Upper lobe of left lung (tissue), 6 donors: ENCODE measurements around the gene CFAP74. TPM values are rescaled to one million over a fixed set of nuclear protein-coding genes. Genes with fewer than 3 reads are reported as not detected.

ENCODE experiments used
- ATAC-seq, 2 donors: fragments of 200-7000 bp; cut with Tn5 transposase; one replicate each; pipeline ENCODE4 v1.9.1; 2022; ENCODE audit warnings: mild to moderate bottlenecking in 2 of 2, moderate library complexity in 2 of 2; ENCODE audit not compliant: low FRiP score in 2 of 2
- DNase-seq, 2 donors: peaks; one replicate each; pipeline ENCODE4 v3.0.0-alpha.2; 2019 to 2020
- H3K27ac ChIP-seq, 4 donors: fragments of 200-600 bp; sonication (generic); one replicate each; pipeline ENCODE4 v1.5.1; 2016 to 2019
- H3K27me3 ChIP-seq, 4 donors: fragments of 200-600 bp; sonication (generic); one replicate each; pipeline ENCODE4 v1.5.1; 2017 to 2019
- H3K36me3 ChIP-seq, 4 donors: fragments of 200-600 bp; sonication (generic); one replicate each; pipeline ENCODE4 v1.5.1; 2016 to 2019
- H3K4me1 ChIP-seq, 4 donors: fragments of 200-600 bp; sonication (generic); one replicate each; pipeline ENCODE4 v1.5.1; 2018 to 2019
- H3K4me3 ChIP-seq, 4 donors: fragments of 200-600 bp; sonication (generic); one replicate each; pipeline ENCODE4 v1.5.1; 2017 to 2019; ENCODE audit warnings: mild to moderate bottlenecking in 2 of 4, moderate library complexity in 1 of 4
- H3K9me3 ChIP-seq, 4 donors: fragments of 200-600 bp; sonication (generic); one replicate each; pipeline ENCODE4 v1.5.1; 2018 to 2019
- EP300 ChIP-seq, 4 donors: sonication (generic); formaldehyde crosslinking; IDR thresholded peaks; one replicate each; pipeline ENCODE4 v1.5.1; 2017; ENCODE audit warnings: antibody characterized with exemption in 4 of 4, control low read depth in 2 of 4
- POLR2A ChIP-seq, 4 donors: fragments of 450-650 bp; IDR thresholded peaks; one replicate each; pipeline ENCODE4 v1.5.1; 2016 to 2017; ENCODE audit warnings: antibody characterized with exemption in 4 of 4, mild to moderate bottlenecking in 2 of 4
- POLR2AphosphoS5 ChIP-seq, 2 donors: sonication (generic); formaldehyde crosslinking; IDR thresholded peaks; one replicate each; pipeline ENCODE4 v1.5.1; 2017; ENCODE audit warnings: antibody characterized with exemption in 2 of 2
- WGBS, 2 donors: methylation state at CpG; one replicate each; pipeline ENCODE4 v1.1.5; 2017 to 2018; 5-methylcytosine and 5-hydroxymethylcytosine counted together
- total RNA-seq, 6 donors: library from RNA; depleted of rRNA in 4 of 6; stranded (reverse); fragments of >200 nt in 4 of 6; gene quantifications; one replicate each; pipeline versions ENCODE4 v1.1.0 to v1.2.1, GENCODE V29; 2016 to 2021
- TF ChIP-seq, protein P1 (sequence below), 6 experiments: fragments of 450-650 bp in 4 of 6; fragments of 200-600 bp in 2 of 6; sonication (generic) in 2 of 6; IDR thresholded peaks; one replicate each; pipeline ENCODE4 v1.5.1; 2016 to 2019; ENCODE audit warnings: antibody characterized with exemption in 6 of 6
- donor health status: DM: no; HTN: no; CAD: no; lungs with moderate emphysema.
- donor health status: DM: no; HTN: yes; CAD: no; lungs with severe emphysema.

The CFAP74 gene
- total RNA-seq, 6 donors from 2014 or later = 0.14 to 19.8 (median 6.2) TPM

DNA sequence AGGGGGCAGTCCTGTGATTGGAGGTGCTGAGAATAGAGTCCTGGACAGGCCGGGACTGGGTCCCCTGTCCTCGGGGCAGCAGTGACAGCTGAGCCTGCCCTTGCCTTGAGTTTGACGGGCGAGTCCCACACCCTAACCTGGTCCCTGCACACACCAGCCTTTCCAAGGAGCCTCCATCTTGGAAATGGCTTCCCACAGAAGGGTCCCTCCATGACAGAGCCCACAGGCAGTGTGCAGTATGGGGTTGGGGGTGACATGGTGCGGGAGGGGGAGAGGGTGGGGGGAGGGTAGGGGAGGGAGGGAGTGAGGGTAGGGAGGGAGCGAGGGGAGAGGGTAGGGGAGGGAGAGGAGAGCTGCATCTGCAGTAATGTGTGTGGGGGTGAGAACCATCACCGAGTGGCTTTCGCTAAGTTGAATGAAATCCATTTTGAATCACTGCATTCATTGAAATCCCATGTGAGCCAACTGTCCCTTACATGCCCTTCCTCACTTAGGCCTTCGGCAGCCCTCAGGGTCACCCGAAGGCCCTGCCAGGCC, 74.4 kb downstream of the CFAP74 start:
- H3K27ac ChIP-seq = no peak overlapping the region
- H3K9me3 ChIP-seq = no peaks in the 10 kb centered on the region
- TF ChIP-seq POLR2A (IDR thresholded peaks at IDR 0.05) (no peak), POLR2AphosphoS5 (IDR thresholded peaks at IDR 0.05) (no peak), EP300 (IDR thresholded peaks at IDR 0.05) (no peak)
- TF ChIP-seq, protein P1, sequence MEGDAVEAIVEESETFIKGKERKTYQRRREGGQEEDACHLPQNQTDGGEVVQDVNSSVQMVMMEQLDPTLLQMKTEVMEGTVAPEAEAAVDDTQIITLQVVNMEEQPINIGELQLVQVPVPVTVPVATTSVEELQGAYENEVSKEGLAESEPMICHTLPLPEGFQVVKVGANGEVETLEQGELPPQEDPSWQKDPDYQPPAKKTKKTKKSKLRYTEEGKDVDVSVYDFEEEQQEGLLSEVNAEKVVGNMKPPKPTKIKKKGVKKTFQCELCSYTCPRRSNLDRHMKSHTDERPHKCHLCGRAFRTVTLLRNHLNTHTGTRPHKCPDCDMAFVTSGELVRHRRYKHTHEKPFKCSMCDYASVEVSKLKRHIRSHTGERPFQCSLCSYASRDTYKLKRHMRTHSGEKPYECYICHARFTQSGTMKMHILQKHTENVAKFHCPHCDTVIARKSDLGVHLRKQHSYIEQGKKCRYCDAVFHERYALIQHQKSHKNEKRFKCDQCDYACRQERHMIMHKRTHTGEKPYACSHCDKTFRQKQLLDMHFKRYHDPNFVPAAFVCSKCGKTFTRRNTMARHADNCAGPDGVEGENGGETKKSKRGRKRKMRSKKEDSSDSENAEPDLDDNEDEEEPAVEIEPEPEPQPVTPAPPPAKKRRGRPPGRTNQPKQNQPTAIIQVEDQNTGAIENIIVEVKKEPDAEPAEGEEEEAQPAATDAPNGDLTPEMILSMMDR (IDR thresholded peaks at IDR 0.05) = no peak

DNA sequence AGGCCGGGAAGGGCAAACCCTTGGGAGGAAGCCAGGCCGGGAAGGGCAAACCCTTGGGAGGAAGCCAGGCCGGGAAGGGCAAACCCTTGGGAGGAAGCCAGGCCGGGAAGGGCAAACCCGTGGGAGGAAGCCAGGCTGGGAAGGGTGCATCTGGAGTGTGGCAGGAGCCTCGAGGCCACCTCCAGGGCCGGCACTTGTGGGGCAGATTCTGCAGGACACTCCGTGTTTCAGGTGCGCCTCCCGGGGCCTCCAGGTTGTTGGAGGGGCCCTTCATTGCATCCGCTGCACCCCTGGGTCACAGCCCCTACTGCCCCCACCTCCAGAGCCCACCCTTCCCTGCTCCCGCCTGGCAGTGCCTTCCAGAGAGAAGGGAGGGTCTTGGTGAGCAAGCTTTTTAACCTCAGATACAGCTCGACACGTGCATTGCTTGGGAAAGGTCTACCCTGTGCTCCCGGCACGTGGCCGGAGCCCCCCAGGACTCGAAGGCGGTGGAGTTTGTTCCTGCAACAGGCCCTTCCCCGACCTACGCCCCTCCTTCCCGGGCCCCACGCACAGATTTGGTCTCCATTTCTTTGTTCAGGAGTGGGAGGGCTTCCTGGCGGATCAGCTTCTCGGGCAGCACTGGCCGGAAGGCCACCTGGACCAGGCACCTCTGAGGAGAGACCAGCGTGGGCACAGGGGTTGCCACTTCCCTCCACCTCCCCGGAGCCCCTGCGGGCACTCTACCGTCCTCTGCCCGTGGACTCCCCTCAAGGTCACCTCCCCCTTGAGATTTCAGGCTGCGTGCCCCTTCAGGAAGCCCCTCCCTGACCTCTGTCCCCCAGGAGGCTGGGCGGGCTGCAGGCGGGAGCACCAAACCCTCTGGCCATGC, 75.1 kb downstream of the CFAP74 start:
- no peak for ATAC-seq
- peak in 1 of 2 donors; percentile 55 for DNase-seq
- WGBS, 2 donors = 65 to 68% methylated on average over 16 to 31 of the region's 34 CpGs
- Histone ChIP-seq H3K4me1 (peaks cover 3 to 15% (median 5%) of the 10 kb centered on the region in 4 donors), H3K27ac (no peak overlapping the region), H3K4me3 (no peak overlapping the region), H3K27me3 (no peaks in the 10 kb centered on the region), H3K36me3 (no peaks in the 10 kb centered on the region), H3K9me3 (no peaks in the 10 kb centered on the region)
- TF ChIP-seq POLR2A (IDR thresholded peaks at IDR 0.05) (no peak), POLR2AphosphoS5 (IDR thresholded peaks at IDR 0.05) (no peak), EP300 (IDR thresholded peaks at IDR 0.05) (no peak)
- TF ChIP-seq, protein P1 (IDR thresholded peaks at IDR 0.05) = no peak

More for the DNA sequence above, 74.4 kb downstream of the CFAP74 start:
- WGBS, 2 donors = 62 to 80% methylated on average over 5 to 8 of the region's 10 CpGs
- ATAC-seq (no peak), DNase-seq (no peak)
- no peaks in the 10 kb centered on the region for H3K36me3 ChIP-seq
- peaks cover 3 to 15% (median 5%) of the 10 kb centered on the region in 4 donors for H3K4me1 ChIP-seq
- no peaks in the 10 kb centered on the region for H3K27me3 ChIP-seq
- no peak overlapping the region for H3K4me3 ChIP-seq

DNA sequence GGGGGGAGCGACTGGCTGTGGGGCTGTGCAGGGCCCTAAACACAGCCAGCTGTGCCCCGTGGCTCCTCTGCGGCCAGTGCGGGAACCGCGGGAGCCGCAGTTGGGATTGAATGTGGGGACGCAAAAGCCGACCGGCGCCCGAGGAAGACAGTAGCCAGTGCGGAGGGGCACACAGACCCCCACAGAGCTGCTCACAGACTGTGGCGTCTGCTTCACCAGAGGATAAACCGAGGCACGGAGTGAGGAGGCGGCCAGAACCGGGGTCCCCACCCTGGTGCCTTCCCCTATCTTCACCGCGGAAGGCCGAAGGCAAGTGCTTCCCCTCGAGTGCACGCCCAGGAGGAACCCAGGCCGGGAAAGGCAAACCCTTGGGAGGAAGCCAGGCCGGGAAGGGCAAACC, 75.8 kb downstream of the CFAP74 start:
- 80 to 81% methylated on average over 8 to 25 of the region's 25 CpGs for WGBS, 2 donors
- H3K4me1 ChIP-seq = peaks cover 3 to 15% (median 5%) of the 10 kb centered on the region in 4 donors
- H3K27me3 ChIP-seq = no peaks in the 10 kb centered on the region
- ATAC-seq (no peak), DNase-seq (peak in 1 of 2 donors; percentile 66)
- H3K36me3 ChIP-seq = no peaks in the 10 kb centered on the region
- no peak overlapping the region for H3K4me3 ChIP-seq
- H3K27ac ChIP-seq = peak overlapping the region in 2 of 4 donors; percentile 30 to 57
- H3K9me3 ChIP-seq = no peaks in the 10 kb centered on the region
- TF ChIP-seq, protein P1 (IDR thresholded peaks at IDR 0.05) = no peak
- TF ChIP-seq EP300 (IDR thresholded peaks at IDR 0.05) = no peak
- no peak for TF ChIP-seq POLR2A (IDR thresholded peaks at IDR 0.05)
- no peak for TF ChIP-seq POLR2AphosphoS5 (IDR thresholded peaks at IDR 0.05)

DNA sequence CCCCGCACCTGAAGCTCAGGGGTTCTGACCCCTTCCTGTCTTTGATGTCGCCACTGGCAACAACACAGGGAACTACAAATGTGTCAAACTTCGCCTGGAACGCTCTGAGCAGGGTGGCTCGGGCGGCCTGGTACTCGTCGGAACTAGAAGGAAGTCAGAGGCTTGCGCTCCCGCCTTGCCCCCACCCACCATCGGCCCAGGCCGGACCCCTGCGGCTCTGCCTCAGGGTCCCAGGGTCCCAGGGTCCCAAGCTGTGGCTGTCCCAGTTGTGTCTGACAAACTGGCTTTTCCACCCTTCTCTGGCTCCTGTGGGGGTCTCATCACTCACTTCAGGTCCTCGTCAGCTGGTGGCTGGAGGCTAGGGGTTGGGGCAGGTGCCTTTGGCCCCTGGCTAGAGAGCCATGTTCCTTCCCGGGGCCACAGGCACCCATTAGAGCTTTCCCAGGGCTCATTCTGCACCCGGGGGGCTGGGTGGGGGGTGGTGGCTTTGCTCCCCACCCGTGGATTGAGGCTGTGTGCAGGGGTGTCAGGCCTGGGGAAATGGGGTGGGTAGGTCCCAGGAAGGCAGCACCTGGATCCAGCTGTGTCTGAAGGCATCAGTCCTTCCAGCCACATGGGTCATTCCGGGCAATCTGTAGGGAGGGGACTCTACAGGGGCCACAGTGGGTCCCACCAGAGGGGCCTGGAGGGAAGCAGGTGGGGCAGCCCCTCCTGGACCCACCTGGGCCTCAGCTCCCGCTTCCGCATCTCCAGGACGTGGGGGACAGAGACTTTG, 76.5 kb downstream of the CFAP74 start:
- Histone ChIP-seq H3K4me1 (peaks cover 3 to 15% (median 5%) of the 10 kb centered on the region in 4 donors), H3K9me3 (no peaks in the 10 kb centered on the region), H3K36me3 (no peaks in the 10 kb centered on the region), H3K27me3 (no peaks in the 10 kb centered on the region), H3K27ac (peak overlapping the region in 2 of 4 donors; percentile 30 to 57), H3K4me3 (no peak overlapping the region)
- 76 to 87% methylated on average over 8 to 21 of the region's 21 CpGs for WGBS, 2 donors
- DNase-seq (peak in 1 of 2 donors; percentile 65), ATAC-seq (no peak)
- no peak for TF ChIP-seq POLR2AphosphoS5 (IDR thresholded peaks at IDR 0.05)
- TF ChIP-seq, protein P1 (IDR thresholded peaks at IDR 0.05) = no peak
- no peak for TF ChIP-seq EP300 (IDR thresholded peaks at IDR 0.05)
- TF ChIP-seq POLR2A (IDR thresholded peaks at IDR 0.05) = no peak
